GM23248 (cell line): ENCODE data around the gene ZNF282.

Source experiments
- EZH2 ChIP-seq: fragments of 200-600 bp; sonication (generic); IDR thresholded peaks from 2 replicates; pipeline ENCODE4 v1.6.1; 2018; ENCODE audit warnings: antibody characterized with exemption, mild to moderate bottlenecking; ENCODE audit not compliant: insufficient read depth, poor library complexity, severe bottlenecking
- EZH2phosphoT487 ChIP-seq: fragments of 200-600 bp; sonication (generic); IDR thresholded peaks from 2 replicates; pipeline ENCODE4 v1.6.1; 2018; ENCODE audit warnings: antibody characterized with exemption, moderate library complexity, mild to moderate bottlenecking, low read depth; ENCODE audit not compliant: insufficient read depth

- no peak for TF ChIP-seq EZH2
- TF ChIP-seq EZH2phosphoT487, result no peak
Observed at GRCh38 chr7:149207324-149208035, 12.1 kb downstream of the ZNF282 start.
